Inferior parietal cortex (tissue), 1 donor: Measurements from ENCODE around the gene CMTM2.
"Not testable (repeated sequence)": the region's sequence is repeated elsewhere in the genome, so short reads cannot be mapped to it uniquely, and the experiment has no call there.

Source experiments
- DNase-seq: peaks from one replicate; pipeline ENCODE4 v3.0.0-alpha.2; 2016; ENCODE audit errors: extremely low spot score

Gene CMTM2

DNA sequence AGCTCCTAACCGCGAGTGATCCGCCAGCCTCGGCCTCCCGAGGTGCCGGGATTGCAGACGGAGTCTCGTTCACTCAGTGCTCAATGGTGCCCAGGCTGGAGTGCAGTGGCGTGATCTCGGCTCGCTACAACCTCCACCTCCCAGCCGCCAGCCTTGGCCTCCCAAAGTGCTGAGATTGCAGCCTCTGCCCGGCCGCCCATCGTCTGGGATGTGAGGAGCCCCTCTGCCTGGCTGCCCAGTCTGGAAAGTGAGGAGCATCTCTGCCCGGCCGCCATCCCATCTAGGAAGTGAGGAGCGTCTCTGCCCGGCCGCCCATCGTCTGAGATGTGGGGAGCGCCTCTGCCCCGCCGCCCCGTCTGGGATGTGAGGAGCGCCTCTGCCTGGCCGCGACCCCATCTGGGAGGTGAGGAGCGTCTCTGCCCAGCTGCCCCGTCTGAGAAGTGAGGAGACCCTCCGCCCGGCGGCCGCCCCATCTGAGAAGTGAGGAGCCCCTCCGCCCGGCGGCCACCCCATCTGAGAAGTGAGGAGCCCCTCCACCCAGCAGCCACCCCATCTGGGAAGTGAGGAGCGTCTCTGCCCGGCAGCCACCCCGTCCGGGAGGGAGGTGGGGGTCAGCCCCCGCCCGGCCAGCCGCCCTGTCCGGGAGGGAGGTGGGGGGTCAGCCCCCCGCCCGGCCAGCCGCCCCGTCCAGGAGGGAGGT is 51.4 kb downstream of the CMTM2 start:
- DNase-seq, result not testable (repeated sequence)

DNA sequence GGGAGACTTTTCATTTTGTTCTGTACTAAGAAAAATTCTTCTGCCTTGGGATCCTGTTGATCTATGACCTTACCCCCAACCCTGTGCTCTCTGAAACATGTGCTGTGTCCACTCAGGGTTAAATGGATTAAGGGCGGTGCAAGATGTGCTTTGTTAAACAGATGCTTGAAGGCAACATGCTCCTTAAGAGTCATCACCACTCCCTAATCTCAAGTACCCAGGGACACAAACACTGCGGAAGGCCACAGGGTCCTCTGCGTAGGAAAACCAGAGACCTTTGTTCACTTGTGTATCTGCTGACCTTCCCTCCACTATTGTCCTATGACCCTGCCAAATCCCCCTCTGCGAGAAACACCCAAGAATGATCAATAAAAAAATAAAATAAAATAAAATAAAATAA is 52.3 kb downstream of the CMTM2 start:
- not testable (repeated sequence) for DNase-seq

DNA sequence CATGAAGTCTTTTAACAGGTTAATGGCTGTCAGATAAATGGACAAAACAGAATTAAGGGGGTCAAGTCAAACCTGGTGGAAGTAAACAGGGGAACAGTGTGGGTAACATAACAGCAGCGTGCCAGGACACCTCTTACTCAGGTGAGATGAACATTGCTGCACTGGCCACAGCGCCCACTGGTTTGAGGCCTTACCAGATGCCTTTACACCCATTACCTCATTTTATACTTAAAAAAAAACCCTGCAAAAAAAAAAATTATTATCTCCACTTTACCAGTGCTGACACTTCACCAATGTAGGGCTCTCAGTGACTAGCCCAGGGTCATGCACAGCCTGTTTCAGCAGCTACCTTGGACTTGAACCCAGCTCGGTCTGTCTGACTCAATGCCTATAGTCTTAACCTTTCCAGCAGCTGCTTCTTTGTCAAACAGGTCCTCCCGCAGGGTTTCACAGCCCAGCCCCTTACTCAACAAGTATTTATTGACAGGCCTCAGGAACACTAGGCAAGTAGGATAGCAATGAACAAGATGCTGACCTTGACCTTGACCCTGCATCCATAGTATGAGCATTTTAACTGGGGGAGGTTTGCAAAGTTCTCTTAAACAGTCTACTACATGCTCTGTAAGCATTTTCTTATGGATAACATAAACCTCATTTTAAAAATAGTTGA is 55.4 kb downstream of the CMTM2 start:
- DNase-seq, result no peak

DNA sequence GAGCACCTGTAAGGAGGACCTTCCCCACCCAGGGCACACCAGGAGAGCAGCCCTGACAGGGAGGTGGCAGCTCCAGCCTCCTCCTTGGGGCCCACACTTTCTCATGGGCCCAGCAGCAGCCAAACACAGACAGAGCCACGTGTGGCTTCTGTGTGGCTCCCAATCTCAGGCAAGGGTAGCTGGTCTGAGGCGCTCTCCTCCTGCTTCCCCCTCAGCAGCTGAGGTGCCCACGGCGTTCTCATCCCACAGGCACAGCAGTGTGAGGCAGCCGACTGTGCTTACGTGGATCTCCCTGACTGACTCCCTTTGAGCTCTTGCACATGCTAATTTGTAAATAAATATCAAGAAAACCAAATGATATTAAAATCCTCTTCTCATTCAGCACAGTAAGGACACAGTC is 56.1 kb downstream of the CMTM2 start:
- DNase-seq, result no peak

DNA sequence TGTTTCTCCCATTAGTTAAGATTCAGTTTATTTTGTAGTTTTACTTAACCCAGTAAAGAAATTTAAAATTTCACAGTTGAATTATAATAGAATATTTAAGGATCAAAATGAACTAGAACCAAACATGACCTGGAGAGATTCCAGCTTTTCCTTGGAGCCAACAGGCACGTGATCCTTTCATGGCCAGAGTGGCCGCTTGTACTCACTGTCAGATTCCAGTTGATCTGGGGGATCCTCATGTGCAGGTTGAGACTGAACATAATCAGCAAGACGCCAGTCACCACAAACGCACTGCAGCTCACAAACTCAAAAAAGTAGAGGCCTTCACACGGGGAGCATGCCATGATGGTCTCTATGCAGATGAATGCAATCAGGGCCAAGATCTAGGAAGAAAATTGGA is 56.9 kb downstream of the CMTM2 start:
- DNase-seq, result no peak

DNA sequence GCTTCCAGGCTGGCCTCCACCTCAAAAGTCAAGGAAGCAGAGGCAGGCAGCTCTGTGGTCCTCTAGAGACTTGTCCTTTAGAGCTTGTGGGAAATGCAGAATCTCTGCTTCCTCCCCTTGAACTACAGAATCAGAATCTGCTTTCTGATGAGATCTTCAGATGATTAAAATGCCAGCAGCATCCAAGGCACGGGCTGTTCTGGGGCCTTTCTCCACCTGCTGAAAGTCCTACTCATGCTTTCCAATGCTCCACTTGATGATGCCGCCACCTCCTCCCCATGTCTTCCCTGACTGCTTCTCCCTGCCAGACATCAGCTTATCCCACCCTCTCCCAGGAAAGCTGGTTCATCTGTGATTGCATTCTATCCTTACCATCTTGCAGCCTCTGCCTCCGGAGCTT is 58.5 kb downstream of the CMTM2 start:
- no peak for DNase-seq
